Heart right ventricle (tissue), 16 donors: Measurements from ENCODE around the gene TPD52L2. TPM values are rescaled to one million over a fixed set of nuclear protein-coding genes. Genes with fewer than 3 reads are reported as not detected.
A peak's percentile ranks its signal among the peaks of the same experiment; 100 is the strongest.

ENCODE experiments used
- ATAC-seq, 8 donors: fragments of 200-7000 bp; cut with Tn5 transposase; one replicate each; pipeline ENCODE4 v1.9.1; 2020; ENCODE audit warnings: mild to moderate bottlenecking in 8 of 8, moderate library complexity in 8 of 8, moderate number of reproducible peaks in 1 of 8
- DNase-seq, 2 donors: peaks; one replicate each; pipeline ENCODE4 v3.0.0-alpha.2; 2020
- H3K27ac ChIP-seq, 10 donors: fragments of 200-600 bp; sonication (generic) in 2 of 10; one replicate each; pipeline versions ENCODE4 v1.5.0 to v1.8.0; 2020 to 2022; ENCODE audit warnings: mild to moderate bottlenecking in 3 of 10
- H3K27me3 ChIP-seq, 7 donors: fragments of 200-600 bp; one replicate each; pipeline ENCODE4 v1.8.0; 2021 to 2022; ENCODE audit warnings: mild to moderate bottlenecking in 2 of 7
- H3K36me3 ChIP-seq, 9 donors: fragments of 200-600 bp; sonication (generic) in 1 of 9; one replicate each; pipeline versions ENCODE4 v1.5.0 to v1.8.0; 2020 to 2022; ENCODE audit warnings: mild to moderate bottlenecking in 2 of 9
- H3K4me1 ChIP-seq, 9 donors: fragments of 200-600 bp; sonication (generic) in 1 of 9; one replicate each; pipeline versions ENCODE4 v1.5.0 to v1.8.0; 2020 to 2022; ENCODE audit warnings: mild to moderate bottlenecking in 4 of 9
- H3K4me3 ChIP-seq, 10 donors: fragments of 200-600 bp; sonication (generic) in 2 of 10; one replicate each; pipeline versions ENCODE4 v1.5.0 to v1.8.0; 2020 to 2022; ENCODE audit warnings: mild to moderate bottlenecking in 7 of 10, moderate library complexity in 2 of 10
- H3K9me3 ChIP-seq, 11 donors: fragments of 200-600 bp in 10 of 11; sonication (generic) in 2 of 11; one replicate each; pipeline versions ENCODE4 v1.5.0 to v1.8.0; 2013 to 2022; ENCODE audit warnings: mild to moderate bottlenecking in 2 of 11, control low read depth in 1 of 11, moderate library complexity in 1 of 11
- whole genome bisulfite sequencing, 2 donors: extraction: QIAGEN DNeasy Blood & Tissue Kit; methylation state at CpG; one replicate each; pipeline ENCODE4 v1.1.7; 2013; ENCODE audit warnings: inconsistent platforms in 1 of 2; 5-methylcytosine and 5-hydroxymethylcytosine counted together
- intact Hi-C, 10 donors: fragments of 100-400 bp; cut with DNase I; formaldehyde crosslinking; loops; one replicate each; pipeline versions ENCODE4 v1.11.1 to v1.14.2; 2022
- polyA plus RNA-seq, 2 donors: library from polyadenylated mRNA; stranded (reverse); fragments of 200-250 nt; gene quantifications; one replicate each; pipeline ENCODE4 v1.2.3, GENCODE V29; 2013
- total RNA-seq, 10 donors: library from RNA; stranded (reverse); fragmentation: NEBNext Ultra II Directional in 3 of 10; extraction: Animal tissue kit (Norgen Biotek cat#: 25700) in 3 of 10; gene quantifications; one replicate each; pipeline versions ENCODE4 v1.2.1 to v1.2.4, GENCODE V29; 2021 to 2023
- TF ChIP-seq, protein P1 (sequence below), 9 donors: fragments of 200-600 bp; sonication (generic) in 2 of 9; IDR thresholded peaks; one replicate each; pipeline versions ENCODE4 v1.5.0 to v1.8.0; 2021 to 2022; ENCODE audit warnings: antibody characterized with exemption in 9 of 9, mild to moderate bottlenecking in 5 of 9, moderate library complexity in 1 of 9
- donor health status: Arrhythmogenic right ventricular cardiomyopathy.
- donor health status: ischemic (EF 13 %, LVEDD 7.1; RV severe dilation, severe dysfunction).
- donor health status: healthy with polysubstance abuse.
- donor health status: DM: no; HTN: yes; CAD: no.
- donor health status: DM: no; HTN: no; CAD: no.
- donor health status: ischemic (EF 25% LVEDD 6.9; RV normal size, moderate dysfunction).
- donor health status: ischemic (EF 25% LVEDD 5.7; RV mildly dilated, moderate dysfunction).
- donor health status: healthy.
- donor health status: DM: yes; HTN: yes; CAD: no.
- donor health status: Ischemic cardiomyopathy.
- donor health status: ischemic (EF 35%, LVEDD 5.7; RV mildly dilated, moderate dysfunction).
- donor health status: nonischemic (EF 11% LVEDD 7.7; RV severe dilation, severe dysfunction).
- donor health status: DM: yes; HTN: yes; CAD: no.
- donor health status: PGD.
- donor health status: ischemic (EF 29% LVEDD 5.4; RV normal size, mild dysfunction).
- donor health status: nonischemic (EF 23%, LVEDD 6.1; RV moderate dilation, normal function).

Gene TPD52L2
- total and polyA plus RNA-seq, 12 donors, result 50.6 to 119 (median 72.8) TPM

DNA sequence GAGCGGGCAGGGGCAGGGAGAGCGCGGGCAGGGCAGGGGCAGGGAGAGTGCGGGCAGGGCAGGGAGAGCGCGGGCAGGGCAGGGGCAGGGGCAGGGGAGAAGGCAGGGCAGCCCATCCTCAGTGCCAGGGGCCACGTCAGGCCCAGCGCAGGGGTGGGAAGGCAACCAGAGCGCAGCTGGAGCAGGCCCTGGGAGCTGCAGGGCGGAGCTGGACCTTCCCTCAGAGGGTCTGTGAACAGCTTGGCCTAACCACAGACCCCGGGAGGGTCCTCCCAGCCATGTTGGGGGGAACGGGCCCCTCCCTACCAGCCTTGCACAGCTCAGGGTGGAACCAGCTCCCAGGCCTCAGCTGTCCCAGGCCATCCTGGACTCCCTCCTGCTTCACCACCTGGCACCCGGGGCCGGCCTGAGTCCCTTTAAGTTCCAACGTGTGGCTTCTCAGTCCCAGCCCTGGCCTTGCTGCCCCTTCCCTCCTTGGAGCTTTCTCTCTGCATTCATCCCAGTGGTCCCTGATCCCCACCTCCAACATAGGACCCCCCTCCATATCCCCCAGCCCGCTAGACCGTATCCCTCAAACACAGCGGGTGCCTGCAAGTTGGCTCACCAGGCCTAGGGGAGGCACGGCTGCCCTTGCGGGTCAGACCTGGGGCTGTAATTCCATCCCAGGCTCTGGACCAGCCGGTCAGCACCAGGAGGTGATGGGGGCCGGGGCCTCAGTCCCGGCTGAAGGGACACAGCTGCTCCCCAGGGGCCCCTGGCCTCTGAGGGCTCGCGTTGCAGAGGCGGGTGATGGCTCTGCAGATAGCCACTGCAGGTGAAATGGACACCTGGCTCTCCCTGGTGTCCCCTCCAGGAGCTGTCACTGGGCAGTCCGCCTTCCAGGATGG lies 28.4 kb upstream of the TPD52L2 start:
- Histone ChIP-seq H3K36me3 (no peaks in the 10 kb centered on the region), H3K4me3 (no peak overlapping the region), H3K9me3 (no peaks in the 10 kb centered on the region), H3K4me1 (peaks cover 26 to 40% (median 37%) of the 10 kb centered on the region in 9 donors), H3K27ac (peak overlapping the region in 2 of 10 donors; percentile 14 to 15), H3K27me3 (peaks cover 0 to 24% (median 0%) of the 10 kb centered on the region in 7 donors)
- intact Hi-C loops, result no loop called here
- DNase-seq (no peak), ATAC-seq (no peak)
- TF ChIP-seq, protein P1, sequence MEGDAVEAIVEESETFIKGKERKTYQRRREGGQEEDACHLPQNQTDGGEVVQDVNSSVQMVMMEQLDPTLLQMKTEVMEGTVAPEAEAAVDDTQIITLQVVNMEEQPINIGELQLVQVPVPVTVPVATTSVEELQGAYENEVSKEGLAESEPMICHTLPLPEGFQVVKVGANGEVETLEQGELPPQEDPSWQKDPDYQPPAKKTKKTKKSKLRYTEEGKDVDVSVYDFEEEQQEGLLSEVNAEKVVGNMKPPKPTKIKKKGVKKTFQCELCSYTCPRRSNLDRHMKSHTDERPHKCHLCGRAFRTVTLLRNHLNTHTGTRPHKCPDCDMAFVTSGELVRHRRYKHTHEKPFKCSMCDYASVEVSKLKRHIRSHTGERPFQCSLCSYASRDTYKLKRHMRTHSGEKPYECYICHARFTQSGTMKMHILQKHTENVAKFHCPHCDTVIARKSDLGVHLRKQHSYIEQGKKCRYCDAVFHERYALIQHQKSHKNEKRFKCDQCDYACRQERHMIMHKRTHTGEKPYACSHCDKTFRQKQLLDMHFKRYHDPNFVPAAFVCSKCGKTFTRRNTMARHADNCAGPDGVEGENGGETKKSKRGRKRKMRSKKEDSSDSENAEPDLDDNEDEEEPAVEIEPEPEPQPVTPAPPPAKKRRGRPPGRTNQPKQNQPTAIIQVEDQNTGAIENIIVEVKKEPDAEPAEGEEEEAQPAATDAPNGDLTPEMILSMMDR (IDR thresholded peaks at IDR 0.05), result no peak
- 85 to 87% methylated on average over 20 to 27 of the region's 27 CpGs for WGBS, 2 donors

GRCh38 chr20:63837479-63837878 lies 27.6 kb upstream of the TPD52L2 start:
- peak overlapping the region in 1 of 10 donors; percentile 15 for H3K27ac ChIP-seq
- no peaks in the 10 kb centered on the region for H3K36me3 ChIP-seq
- 59 to 73% methylated on average over 8 of the region's 8 CpGs for WGBS, 2 donors
- peaks cover 0 to 20% (median 0%) of the 10 kb centered on the region in 7 donors for H3K27me3 ChIP-seq
- DNase-seq (no peak), ATAC-seq (no peak)
- peaks cover 26 to 32% (median 31%) of the 10 kb centered on the region in 9 donors for H3K4me1 ChIP-seq
- H3K9me3 ChIP-seq, result no peaks in the 10 kb centered on the region
- TF ChIP-seq, protein P1 (IDR thresholded peaks at IDR 0.05), result no peak
- H3K4me3 ChIP-seq, result no peak overlapping the region
- intact Hi-C loops, result no loop called here

DNA sequence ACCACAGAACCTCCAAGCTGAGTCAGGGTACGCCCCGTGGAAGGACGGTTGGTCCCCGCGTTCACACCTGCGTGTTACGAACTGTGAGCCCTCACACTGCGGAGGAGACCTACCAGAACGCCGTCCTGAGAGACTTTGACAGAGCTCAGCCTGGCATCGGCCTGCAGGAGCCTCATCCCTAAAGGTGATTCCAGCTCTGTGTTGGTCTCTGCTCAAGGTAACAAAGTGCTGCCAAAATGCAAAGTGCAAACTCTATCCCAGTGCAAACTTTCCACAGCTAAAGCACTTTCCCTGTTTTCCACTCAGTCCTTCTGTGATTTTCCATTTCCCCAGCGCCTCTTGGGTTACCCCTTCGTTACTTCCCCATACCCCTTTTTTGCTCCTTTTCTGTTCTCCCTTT lies 25.4 kb upstream of the TPD52L2 start:
- no peak overlapping the region for H3K4me3 ChIP-seq
- TF ChIP-seq, protein P1 (IDR thresholded peaks at IDR 0.05), result no peak
- intact Hi-C loops, result no loop called here
- DNase-seq (no peak), ATAC-seq (no peak)
- no peaks in the 10 kb centered on the region for H3K36me3 ChIP-seq
- peaks cover 11 to 24% (median 15%) of the 10 kb centered on the region in 9 donors for H3K4me1 ChIP-seq
- WGBS, 2 donors, result 92 to 93% methylated on average over 13 of the region's 13 CpGs
- no peak overlapping the region for H3K27ac ChIP-seq
- H3K9me3 ChIP-seq, result no peaks in the 10 kb centered on the region
- H3K27me3 ChIP-seq, result peaks cover 0 to 25% (median 0%) of the 10 kb centered on the region in 7 donors

GRCh38 chr20:63840405-63840828 lies 24.7 kb upstream of the TPD52L2 start:
- ATAC-seq, result no peak
- Histone ChIP-seq H3K4me3 (no peak overlapping the region), H3K9me3 (no peaks in the 10 kb centered on the region), H3K36me3 (no peaks in the 10 kb centered on the region), H3K27me3 (peaks cover 0 to 33% (median 0%) of the 10 kb centered on the region in 7 donors), H3K27ac (no peak overlapping the region), H3K4me1 (peaks cover 9 to 24% (median 15%) of the 10 kb centered on the region in 9 donors)
- TF ChIP-seq, protein P1 (IDR thresholded peaks at IDR 0.05), result no peak
- intact Hi-C loops, result no loop called here
- WGBS, 2 donors, result 88 to 92% methylated on average over 11 of the region's 11 CpGs
- no peak for DNase-seq
